Measurements from ENCODE around the gene E2F4. TPM values are rescaled to one million over a fixed set of nuclear protein-coding genes. Genes with fewer than 3 reads are reported as not detected.

The E2F4 gene
- total and polyA plus RNA-seq, 2 of the 13 experiments (the other 11 are each of a cell fraction or from before 2014, with no cell fraction given) = 84.8 to 91.2 TPM

GRCh38 chr16:67183627-67184452, 8.1 kb upstream of the E2F4 start, which contains the start of gene MATCAP1 (continued):
- TF ChIP-seq ATRX (CRISPR knock-in tag; IDR thresholded peaks at IDR 0.05; ENCODE audit: borderline replicate concordance) (no peak), CBFB (CRISPR knock-in tag; IDR thresholded peaks at IDR 0.05) (peak; percentile 37; the same call in 1 of the 2 replicates), CHD2 (IDR thresholded peaks at IDR 0.05; ENCODE audit: low read depth, low read length) (peak; percentile 46; the same call in 1 of the 2 replicates), GLI4 (CRISPR knock-in tag; IDR thresholded peaks at IDR 0.05; ENCODE audit: borderline replicate concordance) (peak; percentile 79; the same call in 1 of the 2 replicates), SIX4 (CRISPR knock-in tag; IDR thresholded peaks at IDR 0.05) (0 out of 2 replicates have a peak, but pooled peaks have one; percentile 10), KLF13 (CRISPR knock-in tag; IDR thresholded peaks at IDR 0.05) (peak; percentile 43; the same call in 1 of the 2 replicates), TERF1 (CRISPR knock-in tag; IDR thresholded peaks at IDR 0.05) (no peak), ZZZ3 (CRISPR knock-in tag; IDR thresholded peaks at IDR 0.05; ENCODE audit: borderline replicate concordance) (no peak; the same call in 1 of the 2 replicates), FOXA3 (CRISPR knock-in tag; IDR thresholded peaks at IDR 0.05) (peak; percentile 62; the same call in 1 of the 2 replicates), TMF1 (CRISPR knock-in tag; IDR thresholded peaks at IDR 0.05; ENCODE audit: low read depth) (peak; percentile 88), ZNF354B (CRISPR knock-in tag; IDR thresholded peaks at IDR 0.05) (no peak), PPARG (CRISPR knock-in tag; conservative IDR thresholded peaks at IDR 0.05) (peak; percentile 83), ZNF552 (CRISPR knock-in tag; IDR thresholded peaks at IDR 0.05; ENCODE audit: borderline replicate concordance) (no peak), KDM5A (IDR thresholded peaks at IDR 0.05; ENCODE audit: borderline replicate concordance, low read length) (peak; percentile 86; the same call in 1 of the 2 replicates), ZNF788 (CRISPR knock-in tag; IDR thresholded peaks at IDR 0.05; ENCODE audit: borderline replicate concordance) (peak; percentile 76; the same call in 1 of the 2 replicates), JUNB (CRISPR knock-in tag; IDR thresholded peaks at IDR 0.05; ENCODE audit: borderline replicate concordance) (no peak), MTA1 (CRISPR knock-in tag; IDR thresholded peaks at IDR 0.05; ENCODE audit: borderline replicate concordance) (0 out of 2 replicates have a peak, but pooled peaks have one; percentile 76), RFX1 (IDR thresholded peaks at IDR 0.05) (no peak), ZNF142 (CRISPR knock-in tag; IDR thresholded peaks at IDR 0.05) (peak; percentile 86; the same call in 1 of the 2 replicates), BORCS8-MEF2B (CRISPR knock-in tag; IDR thresholded peaks at IDR 0.05) (peak; percentile 84), KDM3A (CRISPR knock-in tag; IDR thresholded peaks at IDR 0.05; ENCODE audit: low read depth) (peak; percentile 91), SAP130 (CRISPR knock-in tag; IDR thresholded peaks at IDR 0.05; ENCODE audit: low read depth) (peak; percentile 94), THYN1 (CRISPR knock-in tag; IDR thresholded peaks at IDR 0.05; ENCODE audit: borderline replicate concordance, low read depth) (0 out of 2 replicates have a peak, but pooled peaks have one; percentile 84), MXI1 (IDR thresholded peaks at IDR 0.05; ENCODE audit: borderline replicate concordance, low read depth, low read length) (peak; percentile 79; the same call in 1 of the 3 replicates)
